ENCODE data around the gene ZFX. TPM values are rescaled to one million over a fixed set of nuclear protein-coding genes. Genes with fewer than 3 reads are reported as not detected.

Gene ZFX
- total and polyA plus RNA-seq, 10 of the 15 experiments (the other 5 are each of a cell fraction or from before 2014, with no cell fraction given): 6.8 to 40.9 (median 24.6) TPM

GRCh38 chrX:24225265-24225664, 75.7 kb downstream of the ZFX start:
- no TSS peak for BruUV-seq (replicated peaks)
- no peak overlapping the region for H3K27ac ChIP-seq (ENCODE audit: control insufficient read depth, insufficient read depth)
- POLR2A ChIA-PET: no interaction called here
- CTCF ChIA-PET: interaction anchor here (1.0 kb wide), 1 partner anchor 9 kb away, joined by 4 read pairs; no protein-coding TSS in a partner anchor
- H3K9ac ChIP-seq (ENCODE audit: control insufficient read depth, insufficient read depth, low read length): no peak overlapping the region
- H3K9me3 ChIP-seq (replicated peaks; ENCODE audit: control insufficient read depth, insufficient read depth, low read length): peaks cover 3% of the 10 kb centered on the region; the same call in 2 of the 3 replicates
- H2AFZ ChIP-seq (ENCODE audit: control insufficient read depth, low read depth, low read length): no peak overlapping the region
- DNase-seq (ENCODE audit: low read depth, low spot score) (no peak), FAIRE-seq (no peak), ATAC-seq (no peak)
- intact Hi-C loops (cut with micrococcal nuclease; ENCODE audit: unreplicated experiment) (no loop called here), in situ Hi-C loops (cut with MboI) (no loop called here)
- H3K4me3 ChIP-seq: no peak overlapping the region
- H3K79me2 ChIP-seq (ENCODE audit: control insufficient read depth, insufficient read depth, low read length): no peaks in the 10 kb centered on the region
- no peaks in the 10 kb centered on the region for H3K27me3 ChIP-seq (replicated peaks in 1 of 2; ENCODE audit: control insufficient read depth in 2 of 2, insufficient read depth in 2 of 2, low read length in 1 of 2)
- no peaks in the 10 kb centered on the region for H3K36me3 ChIP-seq (ENCODE audit: control insufficient read depth in 2 of 2, insufficient read depth in 2 of 2, low read length in 1 of 2)
- H3K4me1 ChIP-seq (ENCODE audit: control insufficient read depth, insufficient read depth, low read length): no peaks in the 10 kb centered on the region
- H4K20me1 ChIP-seq (ENCODE audit: control insufficient read depth, insufficient read depth): no peaks in the 10 kb centered on the region
- RAD21 ChIA-PET (ENCODE audit: unreplicated experiment): no interaction called here
- no peak overlapping the region for H3K4me2 ChIP-seq (ENCODE audit: control insufficient read depth, insufficient read depth)
- no peak for TF ChIP-seq MAX (IDR thresholded peaks at IDR 0.05; ENCODE audit: low read depth, low read length)
- TF ChIP-seq BRCA1 (IDR thresholded peaks at IDR 0.05; ENCODE audit: low read depth, low read length): no peak
- no peak for TF ChIP-seq POLR2A (IDR thresholded peaks at IDR 0.05; ENCODE audit: low read depth, low read length)
- no peak for TF ChIP-seq HSF1 (IDR thresholded peaks at IDR 0.05; ENCODE audit: low read depth, low read length)
- TF ChIP-seq NFIC (IDR thresholded peaks at IDR 0.05; ENCODE audit: low read depth, low read length): no peak
- TF ChIP-seq JUND (IDR thresholded peaks at IDR 0.05; ENCODE audit: low read depth, low read length): no peak
- TF ChIP-seq CHD4 (IDR thresholded peaks at IDR 0.05): no peak
- no peak for TF ChIP-seq ZNF24 (IDR thresholded peaks at IDR 0.05)
- TF ChIP-seq KLF5 (IDR thresholded peaks at IDR 0.05; ENCODE audit: partially characterized antibody): no peak
- no peak for TF ChIP-seq KAT2A (conservative IDR thresholded peaks at IDR 0.05; ENCODE audit: control insufficient read depth, low read depth, low read length)
- TF ChIP-seq ZNF622 (IDR thresholded peaks at IDR 0.05): no peak
- TF ChIP-seq ATF2 (IDR thresholded peaks at IDR 0.05; ENCODE audit: low read length): no peak
- TF ChIP-seq EZH2 (IDR thresholded peaks at IDR 0.05; ENCODE audit: borderline replicate concordance, control insufficient read depth, low read depth, low read length): no peak
- no peak for TF ChIP-seq BCLAF1 (IDR thresholded peaks at IDR 0.05)
- TF ChIP-seq ZNF217 (IDR thresholded peaks at IDR 0.05): no peak
- no peak for TF ChIP-seq JUNB (IDR thresholded peaks at IDR 0.05)
- no peak for TF ChIP-seq SKIL (IDR thresholded peaks at IDR 0.05; ENCODE audit: low read depth, poor library complexity, severe bottlenecking)
- SMC1A ChIA-PET (ENCODE audit: uncharacterized antibody, unreplicated experiment): no interaction called here
